SK-N-SH (cell line): Measurements from ENCODE around the gene APBB2. TPM values are rescaled to one million over a fixed set of nuclear protein-coding genes. Genes with fewer than 3 reads are reported as not detected.

Source experiments
- CTCF ChIA-PET: fragments of 300-600, 350-600 bp; formaldehyde crosslinking; extraction: SDS; loops from one replicate; lab custom pipeline; 2021; lab: Yijun Ruan, JAX
- POLR2A ChIA-PET: fragments of 350-600 bp; sonication (Branson Sonifier 250); formaldehyde crosslinking; extraction: SDS; loops from one replicate; lab custom pipeline; 2020; ENCODE audit warnings: antibody characterized with exemption, inconsistent platforms; lab: Yijun Ruan, JAX
- DNase-seq: peaks from one replicate; pipeline ENCODE4 v3.0.0; 2012
- H2AFZ ChIP-seq: fragments of 200-600 bp; sonication (generic); 2 replicates; pipeline ENCODE4 v1.8.1; 2016; ENCODE audit warnings: antibody characterized with exemption, mild to moderate bottlenecking, low read depth
- H3F3A ChIP-seq: fragments of 200-600 bp; sonication (generic); replicated peaks from 2 replicates; pipeline ENCODE3; 2016; ENCODE audit warnings: antibody characterized with exemption, mild to moderate bottlenecking; ENCODE audit not compliant: insufficient read depth
- H3K27ac ChIP-seq, 2 experiments: fragments of 200-500 bp in 1 of 2; fragments of 200-600 bp in 1 of 2; sonication (Bioruptor generic) in 1 of 2; sonication (generic), shearing (Covaris generic) in 1 of 2; 2 replicates each; pipeline versions ENCODE4 v1.5.1 to v1.6.1; 2014 to 2016; ENCODE audit warnings: low read depth in 2 of 2, inconsistent platforms in 1 of 2, low read length in 1 of 2, mild to moderate bottlenecking in 1 of 2, mixed read lengths in 1 of 2
- H3K27me3 ChIP-seq: fragments of 200-600 bp; sonication (generic), shearing (Covaris generic); 2 replicates; pipeline ENCODE4 v1.6.1; 2016; ENCODE audit warnings: mixed run types; ENCODE audit not compliant: insufficient read depth
- H3K36me3 ChIP-seq, 2 experiments: fragments of 200-500 bp in 1 of 2; fragments of 200-600 bp in 1 of 2; sonication (Bioruptor generic) in 1 of 2; sonication (generic) in 1 of 2; replicated peaks in 1 of 2; 2 replicates each; pipeline versions ENCODE3 to v1.5.1; 2014 to 2016; ENCODE audit warnings: low read length in 1 of 2, mild to moderate bottlenecking in 1 of 2; ENCODE audit not compliant: insufficient read depth in 2 of 2, control insufficient read depth in 1 of 2
- H3K4me1 ChIP-seq, 2 experiments: fragments of 200-500 bp in 1 of 2; fragments of 200-600 bp in 1 of 2; sonication (Bioruptor generic) in 1 of 2; sonication (generic), shearing (Covaris generic) in 1 of 2; 2 replicates each; pipeline versions ENCODE4 v1.5.1 to v1.6.1; 2014 to 2016; ENCODE audit warnings: low read depth in 1 of 2, low read length in 1 of 2, mixed run types in 1 of 2; ENCODE audit not compliant: insufficient read depth in 2 of 2, control insufficient read depth in 1 of 2
- H3K4me2 ChIP-seq: fragments of 200-600 bp; sonication (generic), shearing (Covaris generic); 2 replicates; pipeline ENCODE4 v1.6.1; 2017; ENCODE audit warnings: mixed run types
- H3K4me3 ChIP-seq, 2 experiments: fragments of 200-500 bp in 1 of 2; fragments of 200-600 bp in 1 of 2; sonication (Bioruptor generic) in 1 of 2; sonication (generic), shearing (Covaris generic) in 1 of 2; 2 replicates each; pipeline versions ENCODE4 v1.5.1 to v1.8.1; 2014 to 2016; ENCODE audit warnings: low read depth in 2 of 2, inconsistent platforms in 1 of 2, low read length in 1 of 2, mild to moderate bottlenecking in 1 of 2, mixed read lengths in 1 of 2, moderate library complexity in 1 of 2
- H3K79me2 ChIP-seq: fragments of 200-600 bp; sonication (generic); 2 replicates; pipeline ENCODE4 v1.8.1; 2017; ENCODE audit warnings: mild to moderate bottlenecking; ENCODE audit not compliant: insufficient read depth
- H3K9ac ChIP-seq: fragments of 200-600 bp; sonication (generic); 2 replicates; pipeline ENCODE4 v1.6.1; 2017; ENCODE audit warnings: mixed run types
- H3K9me2 ChIP-seq: fragments of 200-600 bp; sonication (generic); 2 replicates; pipeline ENCODE4 v1.6.1; 2017; ENCODE audit warnings: mixed run types
- H3K9me3 ChIP-seq: fragments of 200-600 bp; sonication (generic); 2 replicates; pipeline ENCODE4 v1.6.1; 2017; ENCODE audit warnings: mixed run types, mild to moderate bottlenecking, moderate library complexity
- H4K20me1 ChIP-seq: fragments of 200-600 bp; sonication (generic); 2 replicates; pipeline ENCODE4 v1.6.1; 2017; ENCODE audit warnings: mild to moderate bottlenecking, mixed run types; ENCODE audit not compliant: insufficient read depth
- CHD2 ChIP-seq: fragments of 150-350 bp; IDR thresholded peaks from 2 replicates; pipeline ENCODE4 v1.6.1; 2018; ENCODE audit warnings: low read length; ENCODE audit not compliant: partially characterized antibody
- ELF1 ChIP-seq: IDR thresholded peaks from 2 replicates; pipeline ENCODE4 v1.4.0; 2012
- EP300 ChIP-seq, 2 experiments: IDR thresholded peaks; 2 replicates each; pipeline versions ENCODE4 v1.4.0 to v1.6.1; 2012; ENCODE audit warnings: borderline replicate concordance in 1 of 2, low read depth in 1 of 2, low read length in 1 of 2
- EZH2phosphoT487 ChIP-seq: fragments of 200-600 bp; sonication (generic); IDR thresholded peaks from 2 replicates; pipeline ENCODE4 v1.6.1; 2017; ENCODE audit warnings: low read depth, mixed run types, mild to moderate bottlenecking, antibody characterized with exemption, moderate library complexity, borderline replicate concordance
- GABPA ChIP-seq: IDR thresholded peaks from 2 replicates; pipeline ENCODE4 v1.4.0; 2012; ENCODE audit warnings: low read depth, mild to moderate bottlenecking
- MEF2A ChIP-seq: IDR thresholded peaks from 2 replicates; pipeline ENCODE4 v1.4.0; 2012; ENCODE audit warnings: low read depth, borderline replicate concordance
- MXI1 ChIP-seq: IDR thresholded peaks from 2 replicates; pipeline ENCODE4 v1.6.1; 2012; ENCODE audit warnings: mild to moderate bottlenecking, low read depth, low read length, improper control_type of control experiment
- NFIC ChIP-seq: IDR thresholded peaks from 2 replicates; pipeline ENCODE4 v1.4.0; 2012; ENCODE audit warnings: borderline replicate concordance
- NRF1 ChIP-seq: IDR thresholded peaks from 2 replicates; pipeline ENCODE4 v1.6.1; 2012; ENCODE audit warnings: low read depth, mild to moderate bottlenecking, low read length
- POLR2AphosphoS5 ChIP-seq: IDR thresholded peaks from 2 replicates; pipeline ENCODE4 v1.6.1; 2012; ENCODE audit warnings: low read depth, low read length
- RAD21 ChIP-seq: IDR thresholded peaks from 2 replicates; pipeline ENCODE4 v1.6.1; 2012; ENCODE audit warnings: mild to moderate bottlenecking, low read length
- RCOR1 ChIP-seq: fragments of 150-350 bp; IDR thresholded peaks from 2 replicates; pipeline ENCODE4 v1.6.1; 2017; ENCODE audit warnings: antibody characterized with exemption, low read length
- SMC3 ChIP-seq: IDR thresholded peaks from 2 replicates; pipeline ENCODE4 v1.6.1; 2012; ENCODE audit warnings: low read depth, low read length, improper control_type of control experiment
- USF1 ChIP-seq: IDR thresholded peaks from 2 replicates; pipeline ENCODE4 v1.4.0; 2012; ENCODE audit warnings: low read depth, borderline replicate concordance
- YY1 ChIP-seq: IDR thresholded peaks from 2 replicates; pipeline ENCODE4 v1.4.0; 2012; ENCODE audit warnings: low read depth, mild to moderate bottlenecking
- WGBS: methylation state at CpG from one replicate; pipeline ENCODE4 v1.1.6; 2017; ENCODE audit warnings: low lambda C conversion rate; 5-methylcytosine and 5-hydroxymethylcytosine counted together
- polyA plus RNA-seq, 3 experiments: library from polyadenylated mRNA; depleted of rRNA; stranded (reverse); fragments of >200 nt; gene quantifications; 2 replicates each; pipeline ENCODE4 v1.2.3, GENCODE V29; 2012
- TF ChIP-seq, protein P1 (sequence below): fragments of 200-600 bp; sonication (generic); IDR thresholded peaks from 2 replicates; pipeline ENCODE4 v1.6.1; 2017; ENCODE audit warnings: antibody characterized with exemption, mild to moderate bottlenecking, moderate library complexity

Gene APBB2
- polyA plus RNA-seq, 1 of the 3 experiments (the other 2 are of a cell fraction): 49.8 TPM

DNA sequence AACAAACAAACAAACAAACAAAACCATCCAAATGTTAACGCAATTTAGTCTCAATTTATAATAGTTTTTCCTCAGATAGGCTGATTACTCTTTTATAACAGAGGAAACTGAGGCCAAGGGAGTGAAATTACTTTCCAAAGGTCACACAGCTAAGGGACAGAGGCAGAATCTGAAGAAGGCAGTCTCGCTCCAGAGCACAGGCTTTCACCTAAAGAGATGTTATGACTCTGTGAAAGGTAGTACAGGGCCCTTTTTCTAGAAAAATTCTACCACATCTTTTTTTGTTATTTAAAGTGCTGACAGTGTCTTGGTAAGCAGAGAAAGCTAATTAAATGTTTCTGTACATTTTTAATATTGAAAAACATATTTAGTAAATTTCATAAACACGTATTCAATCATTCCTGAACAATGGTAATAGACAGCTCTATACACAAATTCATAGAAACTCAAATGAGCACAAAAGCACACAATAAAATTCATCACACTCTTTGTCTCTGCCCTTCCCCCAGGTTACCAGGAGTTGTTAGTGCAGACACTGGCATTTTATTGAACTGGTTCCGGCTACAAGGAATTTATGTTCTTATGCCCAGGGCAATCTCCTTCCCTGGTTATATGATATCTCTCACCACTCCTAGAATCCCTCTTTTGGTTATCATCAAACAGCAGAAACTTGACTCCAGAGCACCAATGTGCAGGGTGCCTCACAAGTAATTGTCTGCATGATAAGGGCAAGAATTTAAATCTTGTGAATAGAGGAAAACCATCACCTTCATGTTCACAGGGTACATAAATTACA is 7.7 kb upstream of the APBB2 start:
- Histone ChIP-seq H3K9me3 (no peaks in the 10 kb centered on the region), H3K27ac (no peak overlapping the region), H2AFZ (no peak overlapping the region), H3K4me1 (no peaks in the 10 kb centered on the region), H3K27me3 (no peaks in the 10 kb centered on the region), H3K9me2 (no peaks in the 10 kb centered on the region), H3K36me3 (no peaks in the 10 kb centered on the region), H3K9ac (no peak overlapping the region), H3F3A (peaks cover 7% of the 10 kb centered on the region), H3K4me2 (no peak overlapping the region), H4K20me1 (no peaks in the 10 kb centered on the region), H3K4me3 (no peak overlapping the region), H3K79me2 (no peaks in the 10 kb centered on the region)
- ChIA-PET CTCF (interaction anchor here (1.2 to 1.9 kb wide), 2 partner anchors 297 to 381 kb away, joined by 3 to 5 read pairs; no protein-coding TSS in a partner anchor), POLR2A (interaction anchor here (1.3 kb wide), 1 partner anchor 35 kb away, joined by 4 read pairs; the partner anchor contains the start of gene UCHL1)
- 84% methylated on average over 4 of the region's 4 CpGs for whole genome bisulfite sequencing
- TF ChIP-seq RAD21 (no peak), USF1 (no peak), RCOR1 (no peak), YY1 (no peak)
- no peak for DNase-seq

DNA sequence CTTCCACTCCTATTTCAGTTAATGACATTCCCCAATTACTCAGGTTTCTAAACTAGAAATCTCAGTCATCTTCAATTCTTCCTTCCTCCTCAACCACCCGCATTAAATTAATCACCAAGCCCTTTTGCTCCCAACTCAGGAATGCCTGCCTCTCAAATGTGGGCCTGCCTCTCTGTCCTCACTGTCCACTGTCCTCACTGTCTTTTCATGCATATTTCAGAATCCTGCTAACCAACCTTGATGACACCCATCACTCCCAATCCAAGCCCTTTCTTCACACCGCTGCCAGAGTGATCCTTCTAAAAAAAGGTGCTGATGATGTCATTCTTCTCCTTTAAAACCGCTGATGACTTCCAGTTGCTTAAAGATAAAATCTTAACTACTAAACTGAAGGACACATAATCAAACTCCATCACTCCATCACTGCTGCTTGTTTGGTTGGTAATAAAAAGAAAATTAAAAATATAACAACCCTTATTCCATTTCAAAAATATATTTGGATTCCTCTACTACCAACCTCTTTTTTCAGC is 5.1 kb upstream of the APBB2 start:
- no peaks in the 10 kb centered on the region for H3K9me3 ChIP-seq

More for the DNA sequence above, 5.1 kb upstream of the APBB2 start:
- CTCF ChIA-PET: interaction anchor here (0.5 to 9.5 kb wide), 2 partner anchors 295 to 378 kb away, joined by 3 to 196 read pairs; no protein-coding TSS in a partner anchor
- H2AFZ ChIP-seq: no peak overlapping the region
- DNase-seq: no peak
- no peak overlapping the region for H3K4me2 ChIP-seq
- no peaks in the 10 kb centered on the region for H4K20me1 ChIP-seq
- peaks cover 4 to 11% of the 10 kb centered on the region in 2 experiments; a peak in 2 of 4 replicates for H3K4me1 ChIP-seq
- no peak for TF ChIP-seq SMC3
- TF ChIP-seq GABPA: no peak
- TF ChIP-seq MEF2A: no peak
- no peak for TF ChIP-seq CHD2
- no peak for TF ChIP-seq RAD21
- no peak for TF ChIP-seq POLR2AphosphoS5
- no peak for TF ChIP-seq EP300 (IDR thresholded peaks at IDR 0.05; ENCODE audit: borderline replicate concordance in 1 of 2, low read depth in 1 of 2, low read length in 1 of 2)
- no peak for TF ChIP-seq ELF1
- no peak for TF ChIP-seq EZH2phosphoT487
- TF ChIP-seq, protein P1, sequence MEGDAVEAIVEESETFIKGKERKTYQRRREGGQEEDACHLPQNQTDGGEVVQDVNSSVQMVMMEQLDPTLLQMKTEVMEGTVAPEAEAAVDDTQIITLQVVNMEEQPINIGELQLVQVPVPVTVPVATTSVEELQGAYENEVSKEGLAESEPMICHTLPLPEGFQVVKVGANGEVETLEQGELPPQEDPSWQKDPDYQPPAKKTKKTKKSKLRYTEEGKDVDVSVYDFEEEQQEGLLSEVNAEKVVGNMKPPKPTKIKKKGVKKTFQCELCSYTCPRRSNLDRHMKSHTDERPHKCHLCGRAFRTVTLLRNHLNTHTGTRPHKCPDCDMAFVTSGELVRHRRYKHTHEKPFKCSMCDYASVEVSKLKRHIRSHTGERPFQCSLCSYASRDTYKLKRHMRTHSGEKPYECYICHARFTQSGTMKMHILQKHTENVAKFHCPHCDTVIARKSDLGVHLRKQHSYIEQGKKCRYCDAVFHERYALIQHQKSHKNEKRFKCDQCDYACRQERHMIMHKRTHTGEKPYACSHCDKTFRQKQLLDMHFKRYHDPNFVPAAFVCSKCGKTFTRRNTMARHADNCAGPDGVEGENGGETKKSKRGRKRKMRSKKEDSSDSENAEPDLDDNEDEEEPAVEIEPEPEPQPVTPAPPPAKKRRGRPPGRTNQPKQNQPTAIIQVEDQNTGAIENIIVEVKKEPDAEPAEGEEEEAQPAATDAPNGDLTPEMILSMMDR: no peak
- no peak for TF ChIP-seq NRF1
- no peak for TF ChIP-seq NFIC
- TF ChIP-seq RCOR1: no peak
- TF ChIP-seq MXI1: no peak
- TF ChIP-seq YY1: no peak
- H3K79me2 ChIP-seq: no peaks in the 10 kb centered on the region
- no peaks in the 10 kb centered on the region for H3K27me3 ChIP-seq
- no peaks in the 10 kb centered on the region for H3K36me3 ChIP-seq
- POLR2A ChIA-PET: no interaction called here
- WGBS: 82% methylated on average over 3 of the region's 3 CpGs
- H3K27ac ChIP-seq: no peak overlapping the region
- peaks cover 13% of the 10 kb centered on the region for H3F3A ChIP-seq
- H3K9ac ChIP-seq: no peak overlapping the region
- no peaks in the 10 kb centered on the region for H3K9me2 ChIP-seq
- no peak overlapping the region for H3K4me3 ChIP-seq
